C4-2B (cell line): Measurements from ENCODE around the gene INSM2.

ENCODE experiments used
- ZFX ChIP-seq: fragments of 450-650 bp; IDR thresholded peaks from 2 replicates; pipeline ENCODE4 v1.6.1; 2017
- TF ChIP-seq, protein P1 (sequence below): fragments of 450-650 bp; conservative IDR thresholded peaks from 2 replicates; pipeline ENCODE4 v1.5.1; 2017; ENCODE audit warnings: mild to moderate bottlenecking

DNA sequence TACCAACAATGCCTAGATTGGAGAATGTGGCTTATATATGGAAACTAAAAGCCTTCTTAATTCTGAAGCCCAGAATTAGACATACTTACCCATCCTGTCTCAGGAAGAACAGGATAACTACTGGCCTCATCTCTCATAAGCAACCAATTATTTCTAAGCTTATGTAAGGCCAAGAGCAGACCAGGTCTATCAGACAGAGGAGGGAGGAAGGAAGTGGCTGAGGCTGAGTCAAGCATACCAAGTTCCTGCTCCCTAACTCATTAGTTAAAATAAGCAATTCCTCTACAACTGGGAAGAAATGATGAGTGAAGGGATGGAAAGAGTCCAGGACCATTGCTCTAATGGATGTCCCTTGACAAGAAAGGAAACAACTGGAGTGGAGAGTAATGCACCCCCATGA, 27.0 kb upstream of the INSM2 start:
- TF ChIP-seq, protein P1, sequence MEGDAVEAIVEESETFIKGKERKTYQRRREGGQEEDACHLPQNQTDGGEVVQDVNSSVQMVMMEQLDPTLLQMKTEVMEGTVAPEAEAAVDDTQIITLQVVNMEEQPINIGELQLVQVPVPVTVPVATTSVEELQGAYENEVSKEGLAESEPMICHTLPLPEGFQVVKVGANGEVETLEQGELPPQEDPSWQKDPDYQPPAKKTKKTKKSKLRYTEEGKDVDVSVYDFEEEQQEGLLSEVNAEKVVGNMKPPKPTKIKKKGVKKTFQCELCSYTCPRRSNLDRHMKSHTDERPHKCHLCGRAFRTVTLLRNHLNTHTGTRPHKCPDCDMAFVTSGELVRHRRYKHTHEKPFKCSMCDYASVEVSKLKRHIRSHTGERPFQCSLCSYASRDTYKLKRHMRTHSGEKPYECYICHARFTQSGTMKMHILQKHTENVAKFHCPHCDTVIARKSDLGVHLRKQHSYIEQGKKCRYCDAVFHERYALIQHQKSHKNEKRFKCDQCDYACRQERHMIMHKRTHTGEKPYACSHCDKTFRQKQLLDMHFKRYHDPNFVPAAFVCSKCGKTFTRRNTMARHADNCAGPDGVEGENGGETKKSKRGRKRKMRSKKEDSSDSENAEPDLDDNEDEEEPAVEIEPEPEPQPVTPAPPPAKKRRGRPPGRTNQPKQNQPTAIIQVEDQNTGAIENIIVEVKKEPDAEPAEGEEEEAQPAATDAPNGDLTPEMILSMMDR = no peak
- TF ChIP-seq ZFX = no peak
